ENCODE measurements around the gene OSBPL10. TPM values are rescaled to one million over a fixed set of nuclear protein-coding genes. Genes with fewer than 3 reads are reported as not detected.

OSBPL10 gene
- total RNA-seq, 1 donor from 2014 or later, result 24.4 TPM

- no peak for DNase-seq (ENCODE audit: extremely low spot score, unreplicated experiment)
- no peaks in the 10 kb centered on the region for H3K27me3 Mint-ChIP-seq
- no peak for TF ChIP-seq CTCF (conservative IDR thresholded peaks at IDR 0.05)
- H3K4me1 Mint-ChIP-seq (ENCODE audit: unreplicated experiment), result peaks cover 22% of the 10 kb centered on the region
- peak overlapping the region; percentile 77 for H3K27ac Mint-ChIP-seq
- no peaks in the 10 kb centered on the region for H3K36me3 Mint-ChIP-seq
- peak overlapping the region; percentile 21 for H3K4me3 Mint-ChIP-seq
- no peaks in the 10 kb centered on the region for H3K9me3 Mint-ChIP-seq
Measured at GRCh38 chr3:32004113-32004765, 23.2 kb upstream of the OSBPL10 start.

GRCh38 chr3:32003380-32003779 lies 22.3 kb upstream of the OSBPL10 start:
- H3K4me1 Mint-ChIP-seq (ENCODE audit: unreplicated experiment), result peaks cover 20% of the 10 kb centered on the region
- DNase-seq (ENCODE audit: extremely low spot score, unreplicated experiment), result no peak
- no peak overlapping the region for H3K4me3 Mint-ChIP-seq
- H3K27me3 Mint-ChIP-seq, result no peaks in the 10 kb centered on the region
- H3K9me3 Mint-ChIP-seq, result no peaks in the 10 kb centered on the region
- H3K36me3 Mint-ChIP-seq, result no peaks in the 10 kb centered on the region
- peak overlapping the region; percentile 66 for H3K27ac Mint-ChIP-seq
- TF ChIP-seq CTCF (conservative IDR thresholded peaks at IDR 0.05), result no peak

GRCh38 chr3:32002561-32003368 lies 21.7 kb upstream of the OSBPL10 start:
- Mint-ChIP-seq H3K4me3 (peak overlapping the region; percentile 8), H3K27ac (peak overlapping the region; percentile 38), H3K9me3 (no peaks in the 10 kb centered on the region), H3K36me3 (no peaks in the 10 kb centered on the region), H3K27me3 (no peaks in the 10 kb centered on the region), H3K4me1 (ENCODE audit: unreplicated experiment) (peaks cover 20% of the 10 kb centered on the region)
- no peak for DNase-seq (ENCODE audit: extremely low spot score, unreplicated experiment)
- TF ChIP-seq CTCF (conservative IDR thresholded peaks at IDR 0.05), result no peak

- no peaks in the 10 kb centered on the region for H3K36me3 Mint-ChIP-seq
- no peak overlapping the region for H3K27ac Mint-ChIP-seq
- TF ChIP-seq CTCF (conservative IDR thresholded peaks at IDR 0.05), result no peak
- H3K4me3 Mint-ChIP-seq, result no peak overlapping the region
- H3K27me3 Mint-ChIP-seq, result no peaks in the 10 kb centered on the region
- peaks cover 20% of the 10 kb centered on the region for H3K4me1 Mint-ChIP-seq (ENCODE audit: unreplicated experiment)
- no peak for DNase-seq (ENCODE audit: extremely low spot score, unreplicated experiment)
- H3K9me3 Mint-ChIP-seq, result no peaks in the 10 kb centered on the region
Measured at GRCh38 chr3:32000877-32001276, 19.8 kb upstream of the OSBPL10 start.

- DNase-seq (ENCODE audit: extremely low spot score, unreplicated experiment), result no peak
- TF ChIP-seq CTCF (conservative IDR thresholded peaks at IDR 0.05), result no peak
- Mint-ChIP-seq H3K9me3 (no peaks in the 10 kb centered on the region), H3K4me1 (ENCODE audit: unreplicated experiment) (peaks cover 20% of the 10 kb centered on the region), H3K27me3 (no peaks in the 10 kb centered on the region), H3K4me3 (no peak overlapping the region), H3K27ac (no peak overlapping the region), H3K36me3 (no peaks in the 10 kb centered on the region)
Measured at GRCh38 chr3:31999907-32000439, 18.9 kb upstream of the OSBPL10 start.

All from type B pancreatic cell (in vitro differentiated cells).